HT1080 (cell line): ENCODE measurements around the gene AMDHD2. TPM values are rescaled to one million over a fixed set of nuclear protein-coding genes. Genes with fewer than 3 reads are reported as not detected.
"Not testable (repeated sequence)": the region's sequence is repeated elsewhere in the genome, so short reads cannot be mapped to it uniquely, and the experiment has no call there.

ENCODE experiments used
- DNase-seq: peaks from one replicate; pipeline ENCODE4 v3.0.0-alpha.2; 2015; ENCODE audit warnings: low read depth
- small RNA-seq: library from RNA; depleted of rRNA; stranded (forward); fragments of <200 nt; gene quantifications from one replicate; pipeline ENCODE3, GENCODE V24; 2014
- total RNA-seq: library from RNA; depleted of rRNA; stranded (reverse); fragments of >200 nt; shearing (Covaris generic); gene quantifications from 2 replicates; pipeline ENCODE4 v1.2.3, GENCODE V29; 2014; rRNA removed

The AMDHD2 gene
- total RNA-seq, 1 experiment from 2014 or later, result 40.4 TPM

- not testable (repeated sequence) for DNase-seq
Observed at GRCh38 chr16:2567506-2567905, 47.3 kb downstream of the AMDHD2 start.

- DNase-seq, result not testable (repeated sequence)
Observed at GRCh38 chr16:2568573-2568972, 48.4 kb downstream of the AMDHD2 start.

- DNase-seq, result not testable (repeated sequence)
Observed at GRCh38 chr16:2572704-2573103, 52.5 kb downstream of the AMDHD2 start.

- DNase-seq, result not testable (repeated sequence)
Observed at GRCh38 chr16:2575839-2576238, 55.7 kb downstream of the AMDHD2 start.

- DNase-seq, result not testable (repeated sequence)
Observed at GRCh38 chr16:2577044-2577443, 56.9 kb downstream of the AMDHD2 start.

GRCh38 chr16:2578905-2579304 is 58.7 kb downstream of the AMDHD2 start:
- not testable (repeated sequence) for DNase-seq

- not testable (repeated sequence) for DNase-seq
Observed at GRCh38 chr16:2580143-2580542, 60.0 kb downstream of the AMDHD2 start.

- DNase-seq, result not testable (repeated sequence)
Observed at GRCh38 chr16:2580818-2581217, 60.6 kb downstream of the AMDHD2 start.

Small RNAs within 50 kb of the gene (small RNA-seq; reads per million reads assigned to genes)
- gene AC093525.1 (not detected), gene MIR3178 (not detected)

Other genes starting within 250 kb of the AMDHD2 start
- gene ABCA3, start 179.6 kb upstream of the AMDHD2 start, total RNA-seq, result 0.13 and 0.14 TPM in 2 replicates
- 60.6 and 64.7 TPM in 2 replicates for gene CCNF, start 90.9 kb upstream of the AMDHD2 start, total RNA-seq
- 50.8 and 61.3 TPM in 2 replicates for gene TEDC2, start 60.3 kb upstream of the AMDHD2 start, total RNA-seq
- not detected in 2 replicates for gene NTN3, start 49.1 kb upstream of the AMDHD2 start, total RNA-seq
- 13.1 and 14.0 TPM in 2 replicates for gene TBC1D24, start 45.2 kb upstream of the AMDHD2 start, total RNA-seq
- 35.8 and 147 TPM in 2 replicates for gene ATP6V0C, start 6.4 kb upstream of the AMDHD2 start, total RNA-seq
- not detected in 2 replicates for gene CEMP1, start 11.0 kb downstream of the AMDHD2 start, total RNA-seq
- gene PDPK1, start 17.6 kb downstream of the AMDHD2 start, total RNA-seq, result 18.2 and 21.5 TPM in 2 replicates
- gene KCTD5, start 162.2 kb downstream of the AMDHD2 start, total RNA-seq, result 45.4 and 61.4 TPM in 2 replicates
- gene PRSS27, start 199.9 kb downstream of the AMDHD2 start, total RNA-seq, result not detected in 2 replicates
- gene SRRM2, start 232.3 kb downstream of the AMDHD2 start, total RNA-seq, result 46.2 and 63.5 TPM in 2 replicates